RPMI7951 (cell line): ENCODE measurements around the gene SLC66A3. TPM values are rescaled to one million over a fixed set of nuclear protein-coding genes. Genes with fewer than 3 reads are reported as not detected.

Source experiments
- DNase-seq: peaks from one replicate; pipeline ENCODE4 v3.0.0-alpha.2; 2012; ENCODE audit warnings: low read depth
- total RNA-seq: library from RNA; depleted of rRNA; stranded (reverse); fragments of >200 nt; shearing (Covaris generic); gene quantifications from 2 replicates; pipeline ENCODE4 v1.2.3, GENCODE V29; 2014

Gene SLC66A3
- total RNA-seq, 1 experiment from 2014 or later: 34.5 TPM

- no peak for DNase-seq
Observed at GRCh38 chr2:11134349-11134748, 20.9 kb upstream of the SLC66A3 start.

- no peak for DNase-seq
Observed at GRCh38 chr2:11140492-11140891, 14.8 kb upstream of the SLC66A3 start.

GRCh38 chr2:11141319-11141718 lies 13.9 kb upstream of the SLC66A3 start:
- no peak for DNase-seq

- DNase-seq: no peak
Observed at GRCh38 chr2:11142330-11142729, 12.9 kb upstream of the SLC66A3 start.

GRCh38 chr2:11142987-11143386 lies 12.3 kb upstream of the SLC66A3 start:
- no peak for DNase-seq

- no peak for DNase-seq
Observed at GRCh38 chr2:11144077-11144737, 11.1 kb upstream of the SLC66A3 start.

GRCh38 chr2:11144738-11145079 lies 10.6 kb upstream of the SLC66A3 start:
- DNase-seq: no peak

- no peak for DNase-seq
Observed at GRCh38 chr2:11145350-11145749, 9.9 kb upstream of the SLC66A3 start.

- no peak for DNase-seq
Observed at GRCh38 chr2:11146076-11146475, 9.2 kb upstream of the SLC66A3 start.

- no peak for DNase-seq
Observed at GRCh38 chr2:11147263-11147662, 8.0 kb upstream of the SLC66A3 start.

- no peak for DNase-seq
Observed at GRCh38 chr2:11152591-11152990, 2.7 kb upstream of the SLC66A3 start.

- DNase-seq: no peak
Observed at GRCh38 chr2:11154016-11154922, 998 bp upstream of the SLC66A3 start.

GRCh38 chr2:11154923-11155380 lies 315 bp upstream of the SLC66A3 start:
- peak; percentile 92 for DNase-seq

GRCh38 chr2:11156396-11157075 lies 1.3 kb downstream of the SLC66A3 start:
- DNase-seq: no peak

GRCh38 chr2:11157296-11157695 lies 2.0 kb downstream of the SLC66A3 start:
- DNase-seq: no peak

- no peak for DNase-seq
Observed at GRCh38 chr2:11157731-11158130, 2.5 kb downstream of the SLC66A3 start.

GRCh38 chr2:11158916-11159573 lies 3.8 kb downstream of the SLC66A3 start:
- no peak for DNase-seq

- no peak for DNase-seq
Observed at GRCh38 chr2:11159574-11160170, 4.4 kb downstream of the SLC66A3 start.

- no peak for DNase-seq
Observed at GRCh38 chr2:11160256-11160655, 5.0 kb downstream of the SLC66A3 start.

- DNase-seq: no peak
Observed at GRCh38 chr2:11160731-11161455, 5.6 kb downstream of the SLC66A3 start.

GRCh38 chr2:11161747-11162146 lies 6.5 kb downstream of the SLC66A3 start:
- no peak for DNase-seq
